GM12874 (cell line): ENCODE data around the gene HSD17B12.

Source experiments
- TF ChIP-seq, protein P1 (sequence below): IDR thresholded peaks from 2 replicates; pipeline ENCODE4 v1.5.1; 2011; ENCODE audit warnings: low read depth, mild to moderate bottlenecking, control low read depth, low read length, moderate library complexity; ENCODE audit not compliant: insufficient read depth

The HSD17B12 gene

DNA sequence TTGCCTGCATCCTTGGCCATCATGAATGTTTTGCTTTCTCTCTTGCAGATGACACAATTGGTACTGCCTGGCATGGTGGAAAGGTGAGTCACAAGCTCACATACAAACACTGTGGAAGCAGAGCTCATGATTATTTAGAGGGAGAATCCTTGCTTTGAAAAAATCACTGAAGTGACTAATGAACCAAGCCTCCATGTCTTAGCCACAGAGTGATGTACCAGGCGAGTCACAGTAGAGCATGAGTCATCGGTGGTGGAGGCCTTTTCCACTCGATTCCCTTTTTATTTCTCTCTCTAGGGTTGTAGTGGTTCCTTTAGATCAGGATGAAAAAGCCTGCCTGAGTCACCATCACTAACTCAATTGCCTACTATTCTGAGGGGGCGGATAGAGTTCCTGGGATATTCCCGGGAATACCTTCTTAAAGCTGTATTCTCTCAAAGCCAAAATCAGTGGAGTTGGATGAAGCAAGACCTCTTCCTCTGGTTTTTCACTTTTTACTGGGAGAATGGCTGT, 150.4 kb downstream of the HSD17B12 start:
- TF ChIP-seq, protein P1, sequence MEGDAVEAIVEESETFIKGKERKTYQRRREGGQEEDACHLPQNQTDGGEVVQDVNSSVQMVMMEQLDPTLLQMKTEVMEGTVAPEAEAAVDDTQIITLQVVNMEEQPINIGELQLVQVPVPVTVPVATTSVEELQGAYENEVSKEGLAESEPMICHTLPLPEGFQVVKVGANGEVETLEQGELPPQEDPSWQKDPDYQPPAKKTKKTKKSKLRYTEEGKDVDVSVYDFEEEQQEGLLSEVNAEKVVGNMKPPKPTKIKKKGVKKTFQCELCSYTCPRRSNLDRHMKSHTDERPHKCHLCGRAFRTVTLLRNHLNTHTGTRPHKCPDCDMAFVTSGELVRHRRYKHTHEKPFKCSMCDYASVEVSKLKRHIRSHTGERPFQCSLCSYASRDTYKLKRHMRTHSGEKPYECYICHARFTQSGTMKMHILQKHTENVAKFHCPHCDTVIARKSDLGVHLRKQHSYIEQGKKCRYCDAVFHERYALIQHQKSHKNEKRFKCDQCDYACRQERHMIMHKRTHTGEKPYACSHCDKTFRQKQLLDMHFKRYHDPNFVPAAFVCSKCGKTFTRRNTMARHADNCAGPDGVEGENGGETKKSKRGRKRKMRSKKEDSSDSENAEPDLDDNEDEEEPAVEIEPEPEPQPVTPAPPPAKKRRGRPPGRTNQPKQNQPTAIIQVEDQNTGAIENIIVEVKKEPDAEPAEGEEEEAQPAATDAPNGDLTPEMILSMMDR: no peak

DNA sequence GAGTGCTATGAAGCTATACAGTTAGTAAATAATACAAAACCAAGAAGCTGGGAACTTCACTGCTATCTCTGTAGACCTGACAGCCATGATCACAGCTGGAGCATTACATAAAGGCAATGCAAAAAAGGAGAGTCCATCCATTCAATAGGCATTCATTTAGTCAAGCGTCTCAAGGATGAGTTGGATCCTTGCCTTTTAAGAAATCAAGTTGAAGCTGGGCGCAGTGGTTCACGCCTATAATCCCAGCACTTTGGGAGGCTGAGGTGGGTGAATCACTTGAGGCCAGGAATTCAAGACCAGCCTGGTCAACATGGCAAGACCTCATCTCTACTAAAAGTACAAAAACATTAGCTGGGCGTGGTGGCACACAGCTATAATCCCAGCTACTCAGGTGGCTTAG, 152.0 kb downstream of the HSD17B12 start:
- TF ChIP-seq, protein P1: no peak

DNA sequence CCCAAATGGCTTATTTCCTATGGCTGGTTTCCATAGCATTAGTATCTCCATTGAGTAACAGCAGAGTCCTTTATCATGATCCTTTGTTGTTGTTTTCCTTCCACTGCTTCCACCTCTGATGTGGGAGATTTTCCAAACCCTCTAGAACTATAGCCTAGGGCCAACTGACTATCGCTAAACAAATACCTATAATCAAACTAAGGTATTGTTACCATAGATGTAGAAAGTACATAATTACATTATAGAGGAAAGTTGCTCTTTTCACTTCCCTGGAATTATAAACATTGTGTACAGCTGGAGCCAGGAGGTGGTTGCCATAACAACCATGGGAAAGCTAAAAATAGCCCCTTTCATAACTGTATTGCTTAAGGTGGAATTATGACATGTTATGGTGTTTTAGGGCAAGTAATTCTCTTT, 153.1 kb downstream of the HSD17B12 start:
- TF ChIP-seq, protein P1: no peak

DNA sequence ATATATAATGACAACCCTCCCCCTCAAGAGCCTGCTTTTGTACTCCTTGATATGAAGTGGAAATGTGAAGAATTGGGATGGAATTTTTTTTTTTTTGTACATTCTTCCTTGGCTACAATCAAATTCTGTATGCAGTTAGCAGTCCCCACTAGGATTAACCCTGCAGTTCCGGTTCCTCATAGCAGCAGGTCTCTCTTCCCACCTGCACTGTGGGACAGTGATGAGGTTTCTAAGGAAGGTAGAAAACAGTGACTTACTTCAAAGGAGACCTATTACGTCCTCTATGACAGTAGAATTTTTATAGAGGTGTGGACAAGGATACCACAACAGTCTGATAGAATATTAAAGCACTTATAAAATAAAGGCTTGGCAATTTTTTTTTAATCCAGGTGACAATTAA, 153.7 kb downstream of the HSD17B12 start:
- TF ChIP-seq, protein P1: no peak

DNA sequence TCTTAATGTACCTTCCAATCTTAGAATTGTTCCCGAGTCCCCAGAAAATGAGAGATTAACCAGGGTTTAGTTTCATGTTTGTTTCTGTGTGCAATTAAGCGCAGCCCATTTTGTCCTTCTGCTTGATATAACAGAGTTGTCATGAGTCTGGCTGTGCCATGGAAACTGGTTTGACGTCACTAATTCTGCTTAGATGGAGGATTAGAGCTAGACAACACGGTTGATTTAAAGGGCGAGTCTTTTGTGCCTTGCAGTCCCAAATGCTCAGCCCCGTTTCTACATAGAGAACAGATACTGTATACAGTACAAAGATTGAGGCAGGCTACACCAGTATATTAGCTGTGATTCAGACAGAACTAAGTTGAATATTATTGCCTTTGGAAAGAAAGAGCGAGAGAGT, 154.6 kb downstream of the HSD17B12 start:
- TF ChIP-seq, protein P1: no peak

DNA sequence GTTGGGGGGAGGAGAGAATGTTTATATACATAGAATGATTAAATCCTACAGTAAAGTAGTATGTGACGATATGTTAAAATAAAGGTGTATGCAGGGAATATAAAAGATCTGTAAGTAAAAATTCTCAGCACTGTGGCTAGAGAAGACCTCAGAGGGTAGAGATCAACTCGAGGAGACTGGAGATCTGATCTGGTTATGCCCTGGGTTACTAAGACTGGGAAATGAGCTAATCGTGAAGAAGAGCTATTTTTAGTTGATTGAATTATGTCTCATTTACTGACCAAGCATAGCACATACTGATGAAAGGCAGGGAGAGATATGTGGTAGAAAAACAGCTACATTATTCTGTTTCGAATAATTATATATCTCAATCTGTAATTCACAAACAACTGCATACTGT, 157.3 kb downstream of the HSD17B12 start:
- TF ChIP-seq, protein P1: no peak

DNA sequence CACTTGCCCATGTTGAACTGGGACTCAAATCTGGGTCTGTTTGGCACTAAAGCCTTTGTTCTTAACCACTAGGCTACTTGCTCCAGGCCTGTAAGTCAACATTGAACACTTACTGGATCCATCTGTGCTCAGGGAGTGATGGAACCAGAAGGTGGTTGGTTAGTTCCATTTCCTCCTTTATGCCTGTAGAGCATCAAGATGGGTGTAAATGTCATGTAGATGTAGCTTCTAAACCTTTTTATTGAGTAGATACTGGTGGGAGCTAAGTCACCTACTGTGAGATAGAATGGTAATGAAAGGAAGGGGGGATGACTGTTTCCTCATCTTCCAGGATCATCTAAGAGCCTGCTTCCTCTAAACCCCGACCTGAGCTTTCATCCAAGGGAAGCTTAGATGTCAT, 161.5 kb downstream of the HSD17B12 start:
- TF ChIP-seq, protein P1: no peak
